ENCODE measurements around the gene CFDP1. TPM values are rescaled to one million over a fixed set of nuclear protein-coding genes. Genes with fewer than 3 reads are reported as not detected.

The CFDP1 gene
- total RNA-seq, 1 donor from 2014 or later = 70.5 TPM

DNA sequence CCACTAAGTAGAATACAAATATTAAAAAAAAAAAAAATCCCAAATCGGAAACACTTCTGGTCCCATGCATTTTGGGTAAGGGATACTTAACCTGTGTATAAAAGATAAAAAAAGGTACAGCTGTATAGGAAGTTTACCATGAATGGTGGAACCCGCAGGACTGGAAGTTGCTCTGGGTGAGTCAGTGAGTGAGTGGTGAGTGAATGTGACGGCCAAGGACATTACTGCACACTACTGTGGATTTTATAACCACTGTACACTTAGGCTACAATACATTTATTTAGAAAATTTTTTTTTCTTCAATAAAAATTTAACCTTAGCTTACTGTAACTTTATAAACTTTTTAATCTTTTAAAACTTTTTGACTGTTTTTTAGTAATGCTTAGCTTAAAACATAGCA lies 110.6 kb downstream of the CFDP1 start:
- no peak for DNase-seq (ENCODE audit: low spot score)

DNA sequence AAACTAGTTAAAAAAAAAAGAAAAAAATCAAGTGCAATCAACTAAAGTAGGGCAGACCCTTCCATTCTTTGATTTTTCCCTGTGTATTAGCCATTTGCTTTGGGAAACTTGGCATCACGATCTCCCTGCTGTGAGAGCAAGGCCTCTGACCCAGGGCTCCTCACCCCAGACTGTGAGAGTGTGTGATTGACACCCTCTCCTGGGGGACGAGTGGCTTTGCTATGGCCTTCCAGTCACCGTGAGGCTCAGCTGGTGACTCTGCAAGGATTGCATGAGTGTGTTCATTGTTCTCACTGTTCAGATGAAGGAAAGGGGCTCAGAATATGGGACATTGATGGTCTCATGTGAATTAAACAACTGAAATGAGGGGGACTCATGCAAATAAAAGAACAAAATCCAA lies 112.9 kb downstream of the CFDP1 start:
- no peak for DNase-seq (ENCODE audit: low spot score)

GRCh38 chr16:75319513-75320411 lies 113.5 kb downstream of the CFDP1 start:
- no peak for DNase-seq (ENCODE audit: low spot score)

- DNase-seq (ENCODE audit: low spot score) = no peak
These were observed 114.6 kb downstream of the CFDP1 start for GRCh38 chr16:75318737-75319136.

- no peak for DNase-seq (ENCODE audit: low spot score)
These were observed 115.8 kb downstream of the CFDP1 start for GRCh38 chr16:75317532-75317931.

- DNase-seq (ENCODE audit: low spot score) = no peak
These were observed 116.2 kb downstream of the CFDP1 start for GRCh38 chr16:75317101-75317522.

GRCh38 chr16:75315539-75316306 lies 117.6 kb downstream of the CFDP1 start:
- DNase-seq (ENCODE audit: low spot score) = no peak

DNA sequence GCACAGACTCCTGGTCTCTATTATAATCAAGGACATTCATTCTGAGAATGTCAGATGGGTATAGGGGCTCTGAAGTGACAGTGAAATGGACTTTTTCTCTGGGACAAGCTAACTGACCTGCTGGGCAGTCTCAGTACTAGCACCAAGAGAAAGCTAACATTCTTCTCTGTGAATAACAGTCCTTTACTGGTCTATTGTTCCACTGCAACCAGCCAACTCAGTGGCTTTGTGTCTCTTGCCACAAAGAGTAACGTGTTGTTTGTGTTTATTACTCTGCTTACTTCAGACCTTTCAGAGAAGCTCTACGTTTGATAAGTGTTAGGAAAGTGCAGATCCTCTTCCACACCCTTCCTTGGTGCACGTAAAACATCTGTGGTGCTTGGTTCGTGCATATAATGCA lies 120.4 kb downstream of the CFDP1 start:
- no peak for DNase-seq (ENCODE audit: low spot score)

- no peak for DNase-seq (ENCODE audit: low spot score)
These were observed 121.8 kb downstream of the CFDP1 start for GRCh38 chr16:75311383-75311938.

GRCh38 chr16:75310541-75310940 lies 122.8 kb downstream of the CFDP1 start:
- no peak for DNase-seq (ENCODE audit: low spot score)

GRCh38 chr16:75309899-75310430 lies 123.3 kb downstream of the CFDP1 start:
- DNase-seq (ENCODE audit: low spot score) = no peak

GRCh38 chr16:75309156-75309555 lies 124.1 kb downstream of the CFDP1 start:
- no peak for DNase-seq (ENCODE audit: low spot score)

DNA sequence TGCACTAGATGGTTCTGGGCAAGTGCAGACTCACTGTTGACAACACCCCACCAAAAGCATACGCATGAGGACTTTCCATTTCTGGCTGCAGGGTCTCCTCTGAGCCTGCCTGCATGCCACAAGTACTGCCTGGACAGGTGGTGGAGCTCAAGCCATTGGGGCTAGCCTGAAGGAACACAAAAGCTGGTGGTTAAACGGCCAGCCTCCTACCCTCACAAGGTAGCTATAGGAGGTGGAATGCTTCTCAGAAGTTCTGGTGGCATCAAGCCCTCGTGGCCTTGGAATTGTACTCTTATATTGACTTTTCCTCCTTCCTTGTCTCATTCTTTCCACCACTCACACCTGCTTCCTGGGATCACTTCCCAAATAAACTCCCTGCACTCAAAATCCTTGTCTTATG lies 125.3 kb downstream of the CFDP1 start:
- no peak for DNase-seq (ENCODE audit: low spot score)

DNA sequence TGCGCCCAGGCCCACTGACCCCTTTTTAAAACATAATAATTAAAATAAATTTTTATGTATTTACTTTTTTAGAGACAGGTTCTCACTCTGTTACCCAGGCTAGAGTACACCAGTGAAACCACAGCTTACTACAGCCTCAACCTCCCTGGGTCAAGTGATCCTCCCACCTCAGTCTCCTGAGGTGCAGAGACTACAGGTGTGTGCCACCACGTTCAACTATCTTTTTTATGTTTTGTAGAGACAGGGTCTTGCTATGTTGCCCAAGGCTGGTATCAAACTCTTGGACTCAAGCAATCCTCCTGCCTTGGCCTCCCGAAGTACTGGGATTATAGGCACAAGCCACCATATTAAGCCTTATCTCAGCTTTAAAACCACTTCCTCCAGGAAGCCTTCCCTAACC lies 125.8 kb downstream of the CFDP1 start:
- DNase-seq (ENCODE audit: low spot score) = no peak

DNA sequence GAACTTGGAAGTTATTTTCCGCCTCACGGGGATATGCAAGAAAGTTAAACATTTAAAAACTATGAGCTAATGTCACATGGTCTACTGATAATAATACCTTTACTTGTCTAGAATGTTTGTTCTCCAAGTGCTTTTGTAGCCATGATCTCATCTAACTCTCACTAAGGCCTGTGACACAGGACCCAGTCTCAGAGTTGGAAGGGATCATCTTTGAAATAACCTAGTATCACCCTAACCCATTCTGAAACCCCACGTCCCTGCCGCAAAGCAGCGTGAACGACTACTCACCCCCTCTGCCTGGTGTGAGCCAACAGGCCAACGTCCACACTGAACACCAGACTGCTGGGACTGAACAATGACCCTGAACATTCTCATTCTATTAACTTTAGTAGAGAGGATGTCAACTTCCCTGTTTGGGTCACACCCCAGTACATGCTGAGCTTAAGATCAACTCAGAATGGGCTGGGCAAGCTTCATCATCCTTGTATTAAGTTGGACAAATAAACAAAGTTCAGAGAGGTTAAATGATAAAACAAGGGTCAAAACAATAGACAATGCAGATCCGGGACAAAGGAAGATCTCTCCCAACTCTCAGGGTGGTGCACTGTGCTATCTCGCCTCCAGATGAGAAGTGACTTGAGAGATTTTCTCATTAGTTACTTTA lies 127.1 kb downstream of the CFDP1 start:
- DNase-seq (ENCODE audit: low spot score) = no peak

DNA sequence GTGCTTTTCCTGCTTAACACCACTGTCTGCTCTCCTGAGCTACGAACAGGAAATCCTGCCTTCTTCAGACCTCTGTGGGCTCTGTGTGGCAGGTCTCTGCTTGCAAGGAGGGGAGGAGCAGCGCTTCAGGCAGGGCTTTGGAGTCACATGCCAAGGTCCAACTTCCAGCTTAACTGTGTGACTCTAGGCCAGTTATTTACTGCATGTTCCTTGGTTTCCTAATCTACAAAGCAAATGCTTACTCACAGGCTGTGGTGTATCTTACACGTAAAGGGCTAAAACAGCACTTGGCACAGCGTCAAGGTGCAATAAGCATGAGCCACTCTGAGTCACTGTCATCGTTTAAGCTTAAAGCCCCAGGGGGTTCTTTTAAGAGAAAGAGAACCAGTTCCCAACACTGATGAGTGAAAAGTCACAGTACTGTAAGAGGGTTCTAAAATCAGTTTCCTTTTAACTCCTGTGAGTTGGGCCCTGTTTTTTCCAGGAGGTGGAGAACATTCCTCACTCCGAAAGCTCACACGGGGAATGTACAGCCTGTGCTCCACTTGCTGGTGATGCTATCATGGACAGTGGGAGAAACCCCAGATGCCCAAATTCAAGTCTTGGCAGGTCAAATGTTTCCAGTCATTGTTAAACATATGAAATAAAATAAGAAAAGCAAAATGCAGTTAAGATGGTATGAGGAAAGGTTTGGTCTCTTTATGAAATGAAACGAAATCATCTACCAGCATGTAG lies 127.8 kb downstream of the CFDP1 start:
- DNase-seq (ENCODE audit: low spot score) = peak; percentile 97

DNA sequence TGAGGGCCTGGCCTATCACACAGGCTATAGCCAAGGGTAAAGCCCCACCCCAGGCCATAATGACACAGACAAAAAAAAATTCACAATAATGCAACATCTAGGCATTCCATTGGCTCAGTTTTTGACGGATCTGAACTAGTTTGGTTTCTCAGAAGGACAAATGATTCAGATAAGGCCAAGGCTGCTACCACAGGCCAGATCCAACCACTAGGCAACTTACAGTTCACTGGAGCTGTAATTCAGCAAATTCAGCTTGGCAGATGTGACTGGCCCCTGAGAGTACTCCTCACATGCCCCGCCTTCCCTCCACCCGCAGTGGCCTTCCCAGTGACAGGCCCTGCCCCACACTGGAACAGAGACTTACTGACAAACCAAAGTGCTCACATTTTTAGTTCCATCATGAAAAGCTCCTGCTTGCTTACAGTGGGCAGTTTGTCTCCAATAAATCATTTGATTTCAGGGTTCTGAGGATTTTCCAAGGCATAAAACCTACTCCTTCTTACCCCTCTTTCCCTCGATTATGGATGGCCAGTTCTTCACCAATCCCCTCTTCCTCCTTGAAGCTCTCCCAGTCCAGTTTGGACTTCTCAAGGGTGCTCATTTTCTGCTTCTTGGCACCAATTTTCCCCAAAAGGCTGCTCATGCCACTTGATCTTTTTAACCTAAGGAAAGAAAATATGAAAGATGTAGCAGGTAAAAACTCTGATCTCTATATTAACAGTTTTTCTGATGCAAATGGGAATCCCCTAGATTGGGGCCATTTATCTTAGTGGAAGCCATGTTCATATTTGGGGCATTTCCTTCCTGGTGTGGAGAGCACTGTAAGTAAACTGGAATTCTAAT lies 128.6 kb downstream of the CFDP1 start:
- peak; percentile 40 for DNase-seq (ENCODE audit: low spot score)

DNA sequence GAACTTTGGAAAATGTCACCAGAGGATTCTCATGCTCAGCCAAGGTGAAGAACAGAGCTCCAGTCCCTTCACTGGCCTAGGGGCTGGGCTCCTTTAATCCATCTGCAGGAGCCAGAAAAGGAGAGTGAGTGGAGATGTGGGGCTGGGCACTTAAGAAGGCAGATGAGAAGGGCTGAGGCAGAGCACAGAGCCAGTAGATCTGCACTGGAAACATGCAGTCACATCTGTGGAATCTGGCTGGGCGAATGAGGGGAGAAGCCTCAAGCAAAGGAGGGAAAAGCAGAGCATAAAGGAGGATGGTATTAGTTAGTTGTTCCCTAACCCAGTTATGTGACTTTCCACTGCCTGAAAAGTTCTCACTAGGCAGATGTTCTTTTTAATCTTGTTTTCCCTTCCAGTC lies 131.5 kb downstream of the CFDP1 start:
- peak; percentile 86 for DNase-seq (ENCODE audit: low spot score)

GRCh38 chr16:75298267-75298666 lies 135.0 kb downstream of the CFDP1 start:
- DNase-seq (ENCODE audit: low spot score) = no peak

GRCh38 chr16:75296606-75297005 lies 136.7 kb downstream of the CFDP1 start:
- DNase-seq (ENCODE audit: low spot score) = no peak

All from umbilical cord (tissue), 2 donors.